Measurements from ENCODE around the gene CCDC14. TPM values are rescaled to one million over a fixed set of nuclear protein-coding genes. Genes with fewer than 3 reads are reported as not detected.

CCDC14 gene
- total and polyA plus RNA-seq, 9 of the 15 experiments (the other 6 are each of a cell fraction or from before 2014, with no cell fraction given) = 18.6 to 107 (median 57.3) TPM

- H3K79me2 ChIP-seq (ENCODE audit: control insufficient read depth, insufficient read depth, low read length) = no peaks in the 10 kb centered on the region
- H3K4me2 ChIP-seq (ENCODE audit: insufficient read depth, low read length) = no peak overlapping the region
- FAIRE-seq (no peak), DNase-seq (ENCODE audit: extremely low read depth in 1 of 4, low spot score in 3 of 4) (no peak), ATAC-seq (no peak)
- no TSS peak for BruUV-seq (replicated peaks)
- TF ChIP-seq GMEB1 (CRISPR knock-in tag; IDR thresholded peaks at IDR 0.05) (no peak), GATAD2B (IDR thresholded peaks at IDR 0.05; ENCODE audit: borderline replicate concordance) (no peak), ZNF280A (IDR thresholded peaks at IDR 0.05; ENCODE audit: low read depth, partially characterized antibody) (no peak), TAF9B (IDR thresholded peaks at IDR 0.05; ENCODE audit: partially characterized antibody) (no peak), SREBF2 (CRISPR knock-in tag; IDR thresholded peaks at IDR 0.05) (no peak), FOXK1 (CRISPR knock-in tag; IDR thresholded peaks at IDR 0.05; ENCODE audit: borderline replicate concordance) (no peak), PRPF4 (IDR thresholded peaks at IDR 0.05; ENCODE audit: insufficient read depth, low read depth, low read length, poor library complexity, severe bottlenecking) (no peak), LARP7 (IDR thresholded peaks at IDR 0.05) (no peak), ATF6 (CRISPR knock-in tag; IDR thresholded peaks at IDR 0.05) (no peak), HNRNPUL1 (IDR thresholded peaks at IDR 0.05; ENCODE audit: low read length) (no peak), NR1H2 (CRISPR knock-in tag; IDR thresholded peaks at IDR 0.05) (no peak), THRB (CRISPR knock-in tag; conservative IDR thresholded peaks at IDR 0.05) (no peak), GTF2B (IDR thresholded peaks at IDR 0.05; ENCODE audit: extremely low read depth, insufficient read length) (no peak), RB1 (IDR thresholded peaks at IDR 0.05; ENCODE audit: low read depth) (no peak), RAD51 (IDR thresholded peaks at IDR 0.05; ENCODE audit: borderline replicate concordance, low read depth) (no peak)
- H4K20me1 ChIP-seq (replicated peaks; ENCODE audit: control insufficient read depth, insufficient read depth, low read length) = no peaks in the 10 kb centered on the region
- no peak overlapping the region for H3K4me3 ChIP-seq
- no peaks in the 10 kb centered on the region for H3K36me3 ChIP-seq (ENCODE audit: control insufficient read depth, insufficient read depth, low read length)
- H3K27me3 ChIP-seq (ENCODE audit: control insufficient read depth in 2 of 2, insufficient read depth in 2 of 2, low read length in 2 of 2) = no peaks in the 10 kb centered on the region
- H3K4me1 ChIP-seq (replicated peaks in 1 of 2; ENCODE audit: control insufficient read depth in 2 of 2, insufficient read depth in 2 of 2, low read length in 2 of 2) = no peaks in the 10 kb centered on the region
- no peaks in the 10 kb centered on the region for H3K9me3 ChIP-seq (replicated peaks; ENCODE audit: control insufficient read depth, insufficient read depth, low read depth, low read length)
- no peak overlapping the region for H3K27ac ChIP-seq (ENCODE audit: extremely low read depth, low read depth, low read length)
- H2AFZ ChIP-seq (ENCODE audit: low read depth, low read length) = no peak overlapping the region
- POLR2A ChIA-PET = no interaction called here
- in situ Hi-C loops (cut with MboI) (loop anchor here (5.0 kb wide), 1 partner anchor 1973 kb away; the partner anchor contains the start of gene ROPN1B), intact Hi-C loops (cut with micrococcal nuclease) (no loop called here)
- no peak overlapping the region for H3K9ac ChIP-seq (ENCODE audit: insufficient read depth in 1 of 2, low read depth in 2 of 2, low read length in 2 of 2)
- 0% methylated on average over 1 of the region's 1 CpG for WGBS (ENCODE audit: insufficient coverage, low coverage, missing lambda C conversion rate)
- no peaks in the 10 kb centered on the region for H3K9me1 ChIP-seq (ENCODE audit: control insufficient read depth, insufficient read depth, low read length)
- CTCF ChIA-PET (ENCODE audit: low intra/inter-chr PET ratio) = no interaction called here
Measured at GRCh38 chr3:123993818-123994217, 32.8 kb upstream of the CCDC14 start.
